ENCODE data around the gene MEGF6.

The MEGF6 gene

DNA sequence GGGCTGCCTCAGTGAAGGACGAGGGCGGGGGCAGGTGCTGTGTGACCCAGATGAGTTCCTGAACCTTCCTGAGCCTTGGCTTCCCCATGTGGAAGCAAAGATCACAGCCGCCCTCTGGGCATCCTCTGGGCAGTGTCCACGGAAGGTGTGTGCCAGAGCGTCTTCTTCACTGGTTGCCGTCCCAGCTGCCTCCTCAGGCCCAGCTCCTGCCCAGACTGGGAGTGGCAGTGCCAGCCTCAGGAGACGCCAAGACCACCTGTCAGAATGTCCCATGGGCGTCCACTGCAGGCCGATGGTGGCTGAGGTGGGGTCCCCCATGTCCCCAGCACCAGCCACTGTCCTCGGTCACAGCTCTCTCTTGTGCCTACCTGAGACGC, 146.7 kb downstream of the MEGF6 start:
- FAIRE-seq = no peak

DNA sequence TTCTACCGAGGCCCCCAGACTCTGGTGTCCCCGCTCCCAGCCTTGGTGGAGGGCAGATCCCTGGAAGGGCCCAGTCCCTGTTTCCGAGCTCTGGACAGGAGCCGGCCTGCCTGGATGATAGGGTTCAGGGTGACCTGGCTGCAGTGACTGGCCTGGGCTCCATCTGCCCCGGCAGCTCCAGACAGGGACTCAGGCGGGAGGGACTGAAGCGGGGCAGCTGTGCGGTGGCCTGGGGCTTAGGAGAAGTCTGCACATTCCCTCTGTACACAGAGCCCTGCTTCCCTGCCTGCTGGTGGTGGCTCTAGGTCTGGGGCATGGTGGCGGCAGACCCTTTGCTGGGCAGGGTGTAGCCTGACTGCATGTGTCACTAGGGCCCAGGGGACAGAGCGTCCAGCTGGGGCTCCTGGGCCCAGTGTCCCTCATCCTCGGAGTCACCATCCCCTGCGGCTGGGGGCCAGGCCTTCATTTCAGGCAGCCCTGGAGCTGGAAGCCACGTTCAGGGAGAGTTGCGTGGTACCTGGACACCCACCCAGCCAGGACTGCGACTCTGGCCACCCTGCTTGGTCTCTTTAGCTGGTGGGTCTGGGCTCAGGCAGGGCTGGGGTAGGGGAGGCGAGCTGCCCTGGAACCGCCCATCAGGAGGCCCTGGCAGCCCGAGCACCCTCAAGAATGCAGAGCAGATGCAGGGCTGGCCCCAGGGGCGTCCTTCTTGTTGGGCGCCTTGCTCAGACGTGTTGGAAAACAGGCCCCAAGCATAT, 147.2 kb downstream of the MEGF6 start:
- FAIRE-seq = no peak

DNA sequence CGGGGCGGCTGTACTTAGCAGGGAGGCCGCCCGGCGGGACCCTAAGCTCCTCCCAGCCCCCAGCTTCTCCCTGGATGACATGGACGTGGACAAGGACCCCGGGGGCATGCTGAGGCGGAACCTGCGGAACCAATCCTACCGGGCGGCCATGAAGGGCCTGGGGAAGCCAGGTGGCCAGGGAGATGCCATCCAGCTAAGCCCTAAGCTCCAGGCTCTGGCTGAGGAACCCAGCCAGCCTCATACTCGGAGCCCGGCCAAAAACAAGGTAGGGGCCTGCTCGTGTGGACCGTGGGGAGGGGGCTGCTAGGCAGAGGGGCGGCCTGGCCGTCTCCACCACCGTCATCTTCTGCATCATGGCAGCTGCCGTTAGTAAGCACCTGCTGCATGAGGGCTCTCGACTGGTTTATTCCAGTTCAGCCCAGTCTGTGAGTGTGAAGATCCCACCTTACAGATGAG, 147.9 kb downstream of the MEGF6 start:
- FAIRE-seq = no peak

DNA sequence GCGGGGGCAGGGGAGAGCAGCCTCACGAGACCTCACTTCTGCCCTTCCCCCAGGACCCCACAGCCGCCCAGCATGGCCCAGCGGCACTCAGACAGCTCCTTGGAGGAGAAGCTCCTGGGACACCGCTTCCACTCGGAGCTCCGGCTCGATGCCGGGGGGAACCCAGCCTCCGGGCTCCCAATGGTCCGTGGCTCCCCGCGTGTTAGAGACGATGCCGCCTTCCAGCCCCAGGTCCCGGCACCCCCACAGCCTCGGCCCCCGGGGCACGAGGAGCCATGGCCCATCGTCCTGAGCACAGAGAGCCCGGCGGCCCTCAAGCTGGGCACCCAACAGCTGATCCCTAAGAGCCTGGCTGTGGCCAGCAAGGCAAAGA, 148.3 kb downstream of the MEGF6 start:
- no peak for FAIRE-seq

DNA sequence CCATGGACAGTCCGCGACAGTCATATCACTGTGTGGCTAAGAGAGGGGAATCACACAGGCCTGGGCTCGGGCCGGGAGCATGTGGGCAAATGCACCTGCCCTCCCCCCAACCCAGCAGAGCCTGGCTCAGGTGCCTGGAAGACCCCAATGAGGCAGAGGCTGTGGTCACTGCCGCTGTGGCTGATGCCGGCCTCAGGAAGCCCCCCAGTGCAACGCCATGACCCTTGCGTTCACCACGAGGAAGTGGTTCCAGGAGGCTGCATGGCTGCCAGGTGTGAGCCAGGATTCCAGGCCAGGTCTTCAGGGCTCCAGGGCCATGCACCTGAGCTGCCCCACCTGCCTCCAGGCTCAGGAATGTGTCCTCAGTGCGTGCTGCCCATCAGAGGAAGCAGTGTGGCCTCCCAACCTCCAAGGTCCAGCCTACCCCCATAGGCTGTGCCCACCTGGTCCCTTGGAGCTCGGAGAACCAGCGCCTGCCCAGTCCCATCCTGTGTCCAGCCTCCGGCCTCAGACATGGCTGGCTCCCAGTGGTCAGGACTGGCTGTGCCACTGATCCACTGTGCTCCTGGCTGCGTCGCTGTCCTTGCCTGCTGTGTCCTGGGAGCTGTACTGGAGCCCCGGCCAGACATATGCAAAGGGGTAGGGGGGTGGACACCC, 148.8 kb downstream of the MEGF6 start:
- FAIRE-seq = no peak

DNA sequence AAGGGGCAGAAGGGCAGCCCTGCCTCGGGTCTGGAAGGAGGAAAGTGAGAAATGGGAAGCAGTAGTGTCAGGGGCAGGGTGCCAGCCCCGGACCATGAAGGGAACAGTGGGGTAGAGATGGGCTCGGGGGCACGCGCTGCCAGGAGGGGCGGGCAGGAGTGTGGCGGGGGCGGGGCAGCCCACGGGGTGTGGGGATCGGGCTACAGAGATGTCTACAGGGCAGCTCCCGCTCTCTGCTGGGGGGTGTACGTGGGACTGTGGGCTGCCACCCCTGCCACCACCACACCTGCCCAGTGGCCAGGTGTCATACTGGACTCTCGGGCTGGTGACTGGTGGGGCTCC, 149.4 kb downstream of the MEGF6 start:
- no peak for FAIRE-seq

DNA sequence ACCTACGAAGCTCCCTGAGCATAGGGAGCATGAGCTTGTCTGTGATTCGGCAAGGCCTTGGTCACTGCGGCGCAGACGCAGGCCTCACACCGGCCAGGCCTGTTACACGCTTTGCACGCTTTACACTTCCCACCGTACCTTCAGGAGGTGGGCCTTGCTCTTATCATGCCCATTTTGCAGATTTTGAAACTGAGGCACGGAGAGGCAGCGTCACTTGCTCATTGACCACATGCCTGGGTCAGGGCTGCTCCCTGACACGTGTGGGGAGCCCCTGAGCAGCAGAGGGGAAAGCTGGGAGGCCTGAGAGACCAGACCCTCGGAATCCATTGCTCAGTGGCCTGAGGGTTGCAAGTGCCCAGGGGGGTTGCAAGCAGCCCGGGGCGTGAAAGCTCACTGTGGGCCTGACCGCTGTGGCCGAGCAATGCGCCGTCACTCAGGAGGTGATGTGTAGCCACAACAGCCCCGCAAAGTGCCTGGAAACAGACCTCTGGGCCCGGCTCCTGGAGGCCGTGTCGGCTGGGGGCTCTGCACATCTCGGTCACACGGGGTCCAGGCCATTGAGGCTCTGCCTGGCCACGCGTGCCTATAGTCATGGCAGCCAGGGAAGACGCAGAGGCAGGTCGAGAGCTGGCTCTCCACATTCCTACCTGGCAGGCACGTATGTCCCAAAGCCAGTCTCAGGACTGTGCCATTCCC, 149.9 kb downstream of the MEGF6 start:
- no peak for FAIRE-seq

DNA sequence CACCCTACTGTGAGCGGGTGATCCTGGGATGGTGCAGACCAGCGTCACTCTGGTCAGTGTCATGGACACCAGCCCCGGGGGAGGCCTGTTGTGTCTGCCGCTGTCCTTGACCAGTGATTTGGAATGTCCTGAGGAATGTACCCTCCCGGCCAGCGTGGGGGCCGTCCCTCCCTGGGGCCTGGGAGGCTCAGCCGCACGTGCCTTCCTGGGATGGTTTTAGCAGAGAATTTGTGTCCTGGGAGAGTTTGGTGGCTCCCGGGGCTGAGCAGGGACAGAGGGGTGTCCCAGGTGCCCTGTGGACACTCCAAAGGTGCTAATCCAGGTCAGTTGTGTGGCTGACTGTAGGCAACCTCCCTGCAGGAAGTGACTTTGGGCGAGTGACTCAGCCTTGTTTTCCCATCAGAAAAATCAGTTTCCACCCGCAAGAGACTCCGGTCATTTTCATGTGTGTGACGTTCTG, 150.6 kb downstream of the MEGF6 start:
- no peak for FAIRE-seq

DNA sequence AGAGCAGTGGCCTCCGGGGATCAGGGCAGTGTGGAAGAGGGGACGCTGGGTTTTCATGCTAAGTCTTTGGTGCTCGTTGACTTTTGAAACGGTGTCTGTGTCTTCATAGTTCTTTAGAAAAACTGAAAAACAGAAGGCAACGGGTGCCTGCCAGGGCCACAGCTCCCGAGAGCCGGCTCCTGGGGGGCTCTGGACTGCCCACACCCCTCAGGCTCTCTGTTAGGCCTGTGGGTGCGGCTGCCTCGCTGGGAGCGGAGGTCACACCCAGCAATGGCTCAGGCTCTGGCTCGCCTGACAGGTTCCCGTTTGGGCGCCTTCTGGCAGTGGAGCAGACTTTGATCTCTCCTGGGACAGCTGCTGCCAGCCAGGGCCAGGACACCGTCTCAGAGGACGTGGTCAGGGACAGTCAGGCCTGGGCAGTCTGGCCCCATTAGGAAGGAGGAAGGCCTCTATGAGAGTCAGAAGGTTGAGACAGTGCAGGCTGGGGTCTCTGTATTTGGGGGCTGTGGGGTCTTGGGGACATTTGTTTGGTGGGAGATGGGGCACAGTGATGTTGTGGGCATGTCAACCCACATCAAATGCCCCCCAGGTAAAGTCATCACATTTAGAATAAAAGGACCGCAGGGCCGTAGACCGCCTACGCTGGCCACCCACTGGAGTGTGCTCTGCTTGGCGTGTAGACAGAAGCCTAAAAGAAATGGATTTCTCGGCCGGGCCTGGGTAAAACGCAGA, 151.2 kb downstream of the MEGF6 start:
- no peak for FAIRE-seq

DNA sequence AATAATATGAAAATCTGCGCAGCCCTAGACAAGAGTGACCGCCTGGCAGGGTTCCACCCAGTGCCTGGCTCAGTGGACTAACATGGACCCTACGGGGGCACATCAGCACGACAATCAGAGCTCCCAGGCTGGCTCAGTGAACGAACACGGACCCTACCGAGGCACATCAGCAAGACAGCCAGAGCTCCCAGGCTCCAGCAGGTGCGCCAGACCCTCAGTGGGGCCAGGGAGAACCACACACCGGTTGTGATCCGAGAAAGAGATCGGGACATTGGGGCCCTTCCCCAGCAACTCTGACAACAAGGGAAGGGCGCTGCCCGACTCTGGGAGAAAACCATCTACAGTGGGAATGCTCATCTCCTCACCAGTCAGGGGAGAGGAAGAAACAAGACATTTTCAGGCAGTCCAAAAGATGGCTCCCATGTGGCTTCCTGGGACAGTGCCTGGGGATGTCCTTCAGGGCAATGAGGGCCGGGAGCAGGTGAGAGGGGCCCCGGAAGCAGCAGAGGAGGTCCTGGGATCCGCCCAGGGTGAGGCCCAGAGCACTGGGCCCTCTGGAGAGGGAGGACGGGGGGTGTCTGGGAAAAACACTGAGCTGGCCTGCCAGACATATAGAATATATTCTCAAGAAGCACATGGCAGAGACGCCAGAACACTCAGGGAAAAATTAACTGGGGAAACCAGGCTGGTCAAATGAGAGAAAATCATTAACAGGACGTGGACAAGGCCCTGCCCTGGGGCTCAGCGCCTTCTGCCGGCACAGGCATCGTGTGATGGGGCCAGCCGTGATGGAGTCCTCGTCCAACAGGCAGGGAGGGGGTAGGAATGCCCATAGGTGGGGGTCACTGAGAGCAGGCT, 152.0 kb downstream of the MEGF6 start:
- no peak for FAIRE-seq

DNA sequence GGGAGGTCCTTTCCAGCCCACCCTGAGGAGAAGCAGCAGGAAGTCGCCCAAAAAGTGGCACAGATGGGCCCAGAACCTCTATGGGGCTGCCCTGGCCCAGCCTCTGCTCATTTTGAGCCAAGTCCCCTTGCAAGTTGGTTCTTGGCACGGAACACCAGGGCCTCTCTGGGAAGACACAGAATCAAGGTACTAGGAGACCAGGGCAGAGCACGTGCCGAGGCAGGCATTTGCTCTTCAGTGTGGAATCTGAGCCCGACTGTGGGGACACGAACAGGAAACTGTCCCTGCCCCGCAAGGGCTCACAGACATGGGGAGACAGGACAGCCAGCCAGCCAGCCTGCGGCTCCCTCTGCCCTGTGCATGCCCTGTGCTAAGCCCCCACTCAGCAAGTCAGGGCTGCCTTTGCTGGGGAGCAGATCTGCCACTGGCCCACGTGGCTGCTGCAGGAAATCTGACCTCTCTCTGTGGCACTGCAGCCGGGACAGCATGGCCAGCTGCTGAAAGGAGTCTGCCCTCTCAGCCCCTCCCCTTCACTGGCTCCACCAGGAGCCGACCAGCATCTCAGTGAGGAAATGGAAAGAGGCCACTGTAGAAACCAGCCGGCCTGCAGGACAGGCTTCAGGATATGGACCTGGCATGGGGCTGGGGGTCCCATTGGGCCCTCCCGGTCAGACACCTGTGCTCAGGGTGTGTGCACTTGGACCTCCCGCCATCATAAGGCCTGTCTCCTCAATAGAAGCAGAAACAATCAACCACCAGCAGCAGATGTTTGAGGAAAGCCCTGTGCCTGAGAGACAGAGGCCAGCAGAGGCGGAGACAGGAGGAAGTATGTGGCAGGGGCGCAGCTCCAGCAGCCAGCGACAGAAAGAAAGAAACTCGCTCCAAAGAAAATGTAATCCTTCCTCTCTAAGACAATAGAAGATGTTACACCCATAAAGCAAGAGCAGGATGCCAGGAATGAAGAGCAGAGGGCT, 153.1 kb downstream of the MEGF6 start:
- no peak for FAIRE-seq

DNA sequence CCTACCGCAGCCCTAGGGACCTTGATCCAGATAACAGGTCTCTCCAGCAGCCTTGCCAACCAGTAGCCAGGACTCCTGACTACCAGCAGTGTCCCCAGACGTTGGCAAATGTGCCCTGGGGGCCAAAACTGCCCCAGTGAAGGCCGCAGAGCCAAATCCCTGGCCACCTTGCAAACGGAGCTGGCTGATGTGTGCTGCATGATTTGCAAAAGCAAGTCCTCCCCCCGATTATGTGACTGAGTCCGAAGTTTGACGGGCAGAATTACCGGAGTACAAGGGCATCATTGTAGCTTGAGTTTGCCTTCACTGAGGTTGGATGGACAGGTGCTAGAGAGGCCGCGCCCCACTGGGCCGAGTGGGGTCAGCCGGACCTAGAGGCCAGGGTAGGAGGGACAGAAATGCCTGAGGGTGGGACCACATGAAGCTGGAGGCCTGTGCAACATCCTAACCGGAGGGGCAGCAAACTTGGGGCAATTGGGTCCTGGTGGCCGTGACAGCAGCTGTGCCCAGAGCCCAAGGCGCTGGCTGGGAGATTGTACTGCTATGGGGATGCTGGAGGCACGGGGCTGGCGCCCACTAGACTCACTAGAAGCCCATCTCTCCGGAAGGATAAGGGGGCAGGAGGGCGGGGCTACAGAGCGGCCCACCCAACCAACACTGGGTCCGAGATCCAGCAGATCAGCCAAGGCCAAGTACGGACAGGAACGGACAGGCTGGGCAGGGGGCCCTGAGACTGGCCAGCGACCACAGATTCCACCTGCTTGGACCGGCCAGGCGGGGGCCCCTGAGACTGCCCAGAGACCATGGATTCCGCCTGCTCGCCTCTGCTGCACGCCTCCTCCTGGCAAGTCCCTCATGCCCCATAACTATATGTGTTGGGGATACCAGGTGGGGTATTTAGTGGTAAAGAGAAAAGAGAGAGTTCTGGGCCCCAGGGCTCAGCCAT, 154.1 kb downstream of the MEGF6 start:
- FAIRE-seq = no peak

DNA sequence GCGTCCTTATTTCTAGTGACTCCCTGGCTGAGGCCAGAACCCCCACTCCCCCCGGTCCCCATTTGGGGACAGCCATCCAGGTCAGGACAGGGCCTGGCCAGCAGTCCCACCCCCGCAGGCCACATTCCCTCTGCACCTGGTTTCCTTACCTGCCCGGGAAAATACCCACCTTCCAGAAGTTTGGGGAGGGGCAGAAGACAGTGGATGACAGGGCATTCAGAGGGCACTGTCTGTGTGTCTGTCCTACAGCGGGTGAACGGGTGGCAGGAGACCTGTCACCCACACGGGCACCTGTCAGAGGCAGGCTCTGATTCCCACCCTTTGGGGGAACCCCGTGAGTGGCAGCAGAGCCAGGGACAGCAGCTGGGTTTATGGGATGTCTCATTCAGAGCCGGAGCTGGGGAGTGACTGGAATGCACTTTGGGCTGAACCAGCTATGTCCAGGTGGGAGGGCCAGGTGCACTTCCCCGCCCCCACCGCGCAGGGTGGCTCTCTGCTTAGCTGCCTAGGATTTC, 154.8 kb downstream of the MEGF6 start:
- FAIRE-seq = no peak

DNA sequence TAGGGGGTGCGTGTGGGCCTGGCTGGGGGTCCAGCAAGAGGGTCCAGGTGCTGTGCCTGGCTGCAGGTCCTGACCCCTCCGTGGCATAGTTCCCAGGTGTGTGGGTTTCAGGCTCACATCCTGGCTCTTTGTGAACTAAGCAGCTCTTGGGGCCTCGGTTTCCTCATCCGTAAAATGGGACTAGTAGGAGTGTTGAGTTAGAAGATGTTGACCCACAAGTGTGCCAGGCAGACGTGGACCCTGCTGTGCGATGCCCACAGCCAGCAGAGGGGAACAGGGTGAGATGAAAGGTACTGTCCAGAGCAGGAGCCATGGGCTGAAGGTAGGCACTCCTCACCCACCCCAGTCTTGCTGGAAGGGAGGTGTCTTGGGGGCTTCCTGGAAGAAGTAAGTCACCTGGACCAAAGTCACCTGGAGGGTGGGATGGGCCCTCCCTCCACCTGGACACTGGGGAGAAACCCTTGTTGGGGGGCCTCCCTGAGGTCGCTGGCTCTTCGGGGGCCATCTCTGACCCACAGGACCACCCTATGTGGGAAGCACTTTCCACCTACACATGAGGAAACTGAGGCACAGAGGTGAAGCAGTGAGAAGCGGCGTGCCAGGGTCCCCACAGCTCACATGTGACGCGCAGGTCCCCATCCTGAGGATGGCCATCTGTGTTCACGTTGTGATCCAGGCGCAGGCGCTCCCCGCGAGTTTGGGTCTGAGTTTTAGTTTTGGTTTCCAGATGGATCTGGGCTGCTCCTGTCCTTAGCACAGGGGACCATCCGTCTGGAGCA, 155.4 kb downstream of the MEGF6 start:
- no peak for FAIRE-seq

DNA sequence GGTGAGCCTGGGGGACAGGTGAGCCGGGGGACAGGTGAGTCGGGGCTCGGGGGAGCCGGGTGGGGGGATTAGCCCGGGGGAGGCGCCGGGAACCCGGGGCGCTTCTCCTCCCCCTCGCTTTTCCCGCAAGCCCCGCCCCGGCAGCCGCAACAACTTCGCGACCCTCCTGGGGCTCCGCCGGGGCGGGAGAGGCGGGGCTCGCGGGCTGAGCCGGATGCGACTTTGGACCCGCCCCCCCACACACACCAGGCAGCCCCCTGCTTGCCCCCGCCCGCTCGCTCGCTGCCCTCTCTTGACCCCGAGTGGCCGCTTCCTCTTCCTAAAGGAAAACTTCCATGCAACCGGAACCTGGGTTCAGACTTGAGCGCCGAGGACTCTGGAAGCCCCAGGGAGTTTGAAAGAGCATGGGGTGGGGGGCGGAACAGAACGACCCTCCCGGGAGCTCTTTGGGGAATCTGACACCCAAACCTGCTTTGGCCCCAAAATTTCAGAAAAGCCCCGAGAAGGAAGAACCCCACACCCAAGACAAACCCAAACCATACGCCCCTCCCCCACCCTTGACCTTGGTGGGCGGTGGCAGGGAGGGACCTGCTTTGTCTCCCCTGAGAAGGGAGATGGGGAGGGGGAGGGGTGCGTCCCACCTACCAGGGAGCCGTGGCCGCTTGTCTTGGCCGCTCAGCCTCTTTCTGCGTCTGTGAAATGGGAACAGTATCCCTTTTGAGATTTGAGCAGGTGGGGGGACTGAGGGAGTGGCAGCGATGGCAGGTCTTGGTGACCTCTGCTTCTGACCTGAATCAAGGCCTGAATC, 156.3 kb downstream of the MEGF6 start:
- FAIRE-seq = no peak

DNA sequence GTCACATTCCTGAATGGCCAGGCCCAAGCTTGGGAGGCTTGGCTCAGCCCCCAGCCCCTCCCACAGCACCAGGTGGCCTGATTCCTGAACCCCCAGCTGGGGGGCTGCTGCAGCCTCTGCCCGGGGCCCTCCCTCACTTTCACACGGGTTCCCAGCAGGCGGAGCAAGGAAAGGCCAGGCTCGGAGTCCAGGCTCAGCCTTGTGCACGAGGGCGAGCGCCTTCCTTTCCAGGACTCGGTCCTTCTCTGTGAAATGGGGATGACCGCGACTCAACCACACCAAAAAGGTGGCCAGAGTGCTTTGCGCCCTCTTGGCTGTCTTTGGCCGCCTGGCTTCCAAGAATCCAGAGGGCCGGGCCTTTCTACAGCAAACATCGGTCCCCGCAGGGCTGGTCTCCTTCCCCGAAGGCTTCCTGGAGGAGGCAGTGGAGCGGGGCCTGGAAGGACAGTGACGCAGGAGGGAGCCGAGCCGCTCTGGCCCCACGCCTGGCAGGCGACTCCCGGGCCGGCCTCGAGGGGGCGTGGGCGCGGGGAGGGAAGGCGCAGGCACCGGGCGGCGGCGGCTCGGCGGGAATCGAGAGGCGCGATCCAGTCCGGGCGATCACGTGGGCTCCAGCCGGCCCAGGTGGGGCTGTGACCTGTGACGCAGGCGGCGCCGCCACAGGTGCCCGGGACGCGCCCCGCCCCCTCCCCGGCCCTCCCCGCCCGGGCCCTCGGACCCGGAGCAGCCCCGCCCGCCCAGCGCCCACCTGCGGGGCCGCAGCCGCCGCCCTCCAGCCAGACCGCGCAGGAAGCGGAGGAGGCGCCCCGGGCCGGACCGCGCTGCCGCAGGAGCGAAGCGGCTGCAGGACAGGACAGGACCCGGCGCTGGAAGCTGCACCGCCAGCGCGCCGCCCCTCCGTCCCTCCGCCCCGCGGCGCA, 157.2 kb downstream of the MEGF6 start, which contains the start of gene ARHGEF16:
TSS of gene ARHGEF16 (plus strand) at position 775 of the 920 bp plus-strand sequence. CDS start 8,420 bp downstream, outside the sequence.
- FAIRE-seq = no peak
